ENCODE measurements around the gene KLC4. TPM values are rescaled to one million over a fixed set of nuclear protein-coding genes. Genes with fewer than 3 reads are reported as not detected.

The KLC4 gene
- 100 to 1,000 TPM in 1 of 6 experiments, 10 to 100 TPM in 5; 45.8 to 134 (median 65.0) TPM for total RNA-seq
- long read RNA-seq, partial matches to known transcripts: 8 of 11 reads
- long read RNA-seq, other reads (novel, unspliced or antisense): 2 of 11 reads

DNA sequence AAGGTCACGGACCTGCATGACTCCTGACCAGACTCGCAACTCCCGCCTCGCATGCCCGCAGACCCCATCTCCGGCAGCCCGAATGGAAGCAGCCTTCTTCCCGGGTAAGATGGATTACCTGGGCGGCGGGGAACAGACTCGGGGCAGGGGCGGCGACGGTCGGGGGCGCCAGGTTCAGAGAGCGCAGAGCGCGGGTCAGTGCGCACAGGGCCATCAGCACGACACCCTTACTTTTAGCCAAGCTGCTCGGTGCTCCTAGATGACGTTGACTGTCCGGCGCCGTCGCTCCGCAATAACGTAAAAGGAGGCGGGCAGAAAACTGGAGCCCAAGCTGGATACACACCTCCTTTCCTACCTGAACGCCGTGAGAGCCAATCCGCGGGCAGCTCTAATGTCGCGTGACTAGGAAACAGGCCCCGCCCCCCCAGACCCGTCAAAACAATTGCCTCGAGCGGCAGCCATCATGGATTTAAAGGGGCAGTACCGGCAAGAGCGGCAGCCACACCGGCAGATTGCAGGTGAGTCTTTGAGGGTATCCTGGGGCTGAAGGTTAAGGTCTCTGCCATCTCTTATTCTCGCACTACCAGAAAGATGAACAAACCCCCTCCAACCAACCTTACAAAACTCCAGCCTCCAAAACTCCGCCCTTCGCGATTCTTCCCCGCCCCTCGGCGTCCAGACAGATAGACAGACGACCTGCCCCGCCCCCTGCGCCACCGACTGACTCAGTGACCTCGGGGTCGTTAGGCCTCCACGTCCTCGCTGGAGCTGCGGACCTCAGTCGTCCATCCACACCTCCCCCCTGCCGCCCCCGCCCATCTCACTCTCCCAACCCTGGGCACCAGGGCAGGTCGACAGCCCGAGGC is at the start of gene KLC4, which contains the start of gene MRPL2:
Gene KLC4 (plus strand): TSS at position 464 of the 866 bp plus-strand sequence. CDS start 1,705 bp downstream, outside the sequence.
Gene MRPL2 (minus strand): TSS at position 267 of the 866 bp plus-strand sequence. CDS start 53 bp downstream, at position 214.
- H3K4me3 ChIP-seq: peak within 1 kb of the TSS; percentile 77 to 98 (median 88)
- WGBS (ENCODE audit: insufficient coverage, low coverage, low lambda C conversion rate, missing lambda C conversion rate): 0% methylated on average over 36 of the region's 64 CpGs
- ATAC-seq (peak; percentile 86 to 90 (median 87)), DNase-seq (peak; percentile 97 to 99 (median 99))
- no peaks in the 10 kb centered on the region for H3K27me3 ChIP-seq
- H3K4me1 ChIP-seq: peaks cover 0 to 26% (median 9%) of the 10 kb centered on the region in 4 donors
- TF ChIP-seq, protein P1, sequence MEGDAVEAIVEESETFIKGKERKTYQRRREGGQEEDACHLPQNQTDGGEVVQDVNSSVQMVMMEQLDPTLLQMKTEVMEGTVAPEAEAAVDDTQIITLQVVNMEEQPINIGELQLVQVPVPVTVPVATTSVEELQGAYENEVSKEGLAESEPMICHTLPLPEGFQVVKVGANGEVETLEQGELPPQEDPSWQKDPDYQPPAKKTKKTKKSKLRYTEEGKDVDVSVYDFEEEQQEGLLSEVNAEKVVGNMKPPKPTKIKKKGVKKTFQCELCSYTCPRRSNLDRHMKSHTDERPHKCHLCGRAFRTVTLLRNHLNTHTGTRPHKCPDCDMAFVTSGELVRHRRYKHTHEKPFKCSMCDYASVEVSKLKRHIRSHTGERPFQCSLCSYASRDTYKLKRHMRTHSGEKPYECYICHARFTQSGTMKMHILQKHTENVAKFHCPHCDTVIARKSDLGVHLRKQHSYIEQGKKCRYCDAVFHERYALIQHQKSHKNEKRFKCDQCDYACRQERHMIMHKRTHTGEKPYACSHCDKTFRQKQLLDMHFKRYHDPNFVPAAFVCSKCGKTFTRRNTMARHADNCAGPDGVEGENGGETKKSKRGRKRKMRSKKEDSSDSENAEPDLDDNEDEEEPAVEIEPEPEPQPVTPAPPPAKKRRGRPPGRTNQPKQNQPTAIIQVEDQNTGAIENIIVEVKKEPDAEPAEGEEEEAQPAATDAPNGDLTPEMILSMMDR (IDR thresholded peaks at IDR 0.05): no peak
- peak; percentile 73 for TF ChIP-seq POLR2A (IDR thresholded peaks at IDR 0.05)
- intact Hi-C loops (cut with DNase I): no loop called here
- H3K27ac ChIP-seq: peak within 1 kb of the TSS; percentile 89 to 96 (median 89)
- H3K9me3 ChIP-seq: no peaks in the 10 kb centered on the region
- peaks cover 0 to 27% (median 9%) of the 10 kb centered on the region in 4 donors for H3K36me3 ChIP-seq

GRCh38 chr6:43011207-43011606 is 48.2 kb upstream of the KLC4 start:
- Histone ChIP-seq H3K9me3 (no peaks in the 10 kb centered on the region), H3K27me3 (no peaks in the 10 kb centered on the region), H3K4me3 (no peak overlapping the region), H3K27ac (no peak overlapping the region), H3K36me3 (peaks cover 0 to 38% (median 2%) of the 10 kb centered on the region in 4 donors), H3K4me1 (peaks cover 0 to 20% (median 7%) of the 10 kb centered on the region in 4 donors)
- WGBS (ENCODE audit: insufficient coverage, low coverage, low lambda C conversion rate, missing lambda C conversion rate): 80% methylated on average over 3 of the region's 6 CpGs
- ATAC-seq: no peak
- TF ChIP-seq, protein P1 (IDR thresholded peaks at IDR 0.05): no peak
- TF ChIP-seq POLR2A (IDR thresholded peaks at IDR 0.05): no peak
- intact Hi-C loops (cut with DNase I): no loop called here
- peak in 1 of 3 donors; percentile 43 for DNase-seq

- no peaks in the 10 kb centered on the region for H3K9me3 ChIP-seq
- H3K27ac ChIP-seq: no peak overlapping the region
- peak in 1 of 3 donors; percentile 32 for DNase-seq
- no peak overlapping the region for H3K4me3 ChIP-seq
- peaks cover 0 to 36% (median 1%) of the 10 kb centered on the region in 4 donors for H3K36me3 ChIP-seq
- 43% methylated on average over 1 of the region's 6 CpGs for WGBS (ENCODE audit: insufficient coverage, low coverage, low lambda C conversion rate, missing lambda C conversion rate)
- intact Hi-C loops (cut with DNase I): no loop called here
- peaks cover 0 to 26% (median 7%) of the 10 kb centered on the region in 4 donors for H3K4me1 ChIP-seq
- H3K27me3 ChIP-seq: no peaks in the 10 kb centered on the region
- TF ChIP-seq POLR2A (IDR thresholded peaks at IDR 0.05): no peak
- TF ChIP-seq, protein P1 (IDR thresholded peaks at IDR 0.05): no peak
- no peak for ATAC-seq
Measured at GRCh38 chr6:43012364-43012763, 47.1 kb upstream of the KLC4 start.

GRCh38 chr6:43013097-43013842 is 46.2 kb upstream of the KLC4 start:
- Histone ChIP-seq H3K27me3 (no peaks in the 10 kb centered on the region), H3K4me1 (peaks cover 0 to 26% (median 7%) of the 10 kb centered on the region in 4 donors), H3K9me3 (no peaks in the 10 kb centered on the region), H3K4me3 (peak overlapping the region; percentile 66 to 71 (median 70)), H3K36me3 (peaks cover 0 to 37% (median 5%) of the 10 kb centered on the region in 4 donors), H3K27ac (peak overlapping the region in 2 of 3 donors; percentile 51 to 69)
- intact Hi-C loops (cut with DNase I): no loop called here
- DNase-seq (peak in 1 of 3 donors; percentile 54), ATAC-seq (no peak)
- TF ChIP-seq, protein P1 (IDR thresholded peaks at IDR 0.05): no peak
- no peak for TF ChIP-seq POLR2A (IDR thresholded peaks at IDR 0.05)
- 4% methylated on average over 20 of the region's 25 CpGs for WGBS (ENCODE audit: insufficient coverage, low coverage, low lambda C conversion rate, missing lambda C conversion rate)

Data from right lobe of liver (tissue), 6 donors.